GM19372 (cell line): ENCODE data around the gene BCAP29.

ENCODE experiments used
- ATAC-seq: cut with Tn5 transposase; IDR thresholded peaks from one replicate; pipeline ENCODE4 v1.9.1; 2021; ENCODE audit warnings: mild to moderate bottlenecking, low read depth, moderate library complexity; ENCODE audit not compliant: unreplicated experiment

The BCAP29 gene

GRCh38 chr7:107661081-107661864 is 81.2 kb downstream of the BCAP29 start:
- peak; percentile 66 for ATAC-seq

DNA sequence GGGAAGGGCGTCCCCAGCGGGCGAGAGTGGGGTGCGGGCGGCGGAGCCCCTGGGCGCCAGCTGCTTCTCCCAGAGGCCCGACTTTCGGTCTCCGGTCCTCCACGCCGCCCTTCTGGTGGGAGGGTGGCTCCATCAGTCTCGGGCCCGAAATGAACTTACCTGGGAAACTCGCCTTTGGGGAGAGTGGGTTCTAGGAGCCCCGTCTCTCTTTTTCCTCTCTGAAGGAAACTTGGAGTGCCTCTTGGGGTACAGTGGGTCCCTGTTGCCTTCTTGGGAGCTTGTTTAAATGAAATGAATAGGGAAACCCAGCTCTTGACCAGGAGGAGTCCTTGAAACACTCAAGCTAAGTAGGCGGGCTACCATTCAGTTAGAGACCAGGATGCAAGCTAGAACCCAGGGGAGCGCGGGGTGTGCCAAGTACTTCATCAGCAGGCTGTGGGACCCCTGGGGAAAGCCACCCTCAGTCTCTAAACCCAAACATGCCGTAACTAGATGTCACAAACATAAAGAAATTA is 81.9 kb downstream of the BCAP29 start:
- no peak for ATAC-seq

GRCh38 chr7:107663196-107663595 is 83.2 kb downstream of the BCAP29 start:
- ATAC-seq: no peak

GRCh38 chr7:107666790-107667189 is 86.7 kb downstream of the BCAP29 start:
- ATAC-seq: no peak

DNA sequence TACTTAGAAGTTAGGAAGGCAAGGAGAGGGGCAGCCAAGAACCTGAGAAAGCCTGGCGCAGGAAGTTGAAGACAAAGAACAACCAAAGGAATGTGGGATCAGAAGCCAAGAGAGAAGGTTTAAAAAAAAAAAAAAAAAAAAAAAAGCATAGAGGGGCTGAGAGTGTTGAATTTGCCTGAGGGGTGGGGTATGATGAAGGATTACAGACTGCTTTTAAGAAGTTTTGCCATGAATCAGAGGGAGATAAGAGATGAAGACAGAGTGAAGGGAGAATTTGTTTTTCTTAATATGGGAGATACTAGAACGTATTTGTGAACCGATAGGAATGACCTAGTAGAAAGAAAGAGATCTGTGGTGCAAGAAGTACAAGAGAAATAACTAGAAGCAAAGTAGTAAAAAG is 87.3 kb downstream of the BCAP29 start:
- no peak for ATAC-seq

DNA sequence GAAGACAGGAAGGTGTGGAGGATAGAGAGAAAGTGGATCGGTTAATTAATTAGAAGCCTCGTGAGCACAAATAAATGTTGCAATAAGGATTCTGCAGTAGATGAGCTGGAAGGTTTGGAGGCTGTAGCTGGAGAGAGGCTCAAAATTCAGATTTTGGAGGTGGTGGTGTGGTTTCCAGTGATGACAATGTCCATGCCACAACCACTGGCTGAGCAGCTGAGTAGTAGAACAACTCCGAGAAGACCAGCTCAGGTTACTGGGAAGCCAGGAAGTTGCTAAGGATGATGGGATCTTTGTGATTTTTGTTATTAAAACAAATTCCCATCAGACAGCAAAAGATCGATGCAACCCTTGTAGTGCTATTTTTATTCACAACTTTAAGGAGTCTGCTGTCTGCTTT is 88.2 kb downstream of the BCAP29 start:
- no peak for ATAC-seq
